ENCODE data around the gene MYO15B. TPM values are rescaled to one million over a fixed set of nuclear protein-coding genes. Genes with fewer than 3 reads are reported as not detected.

MYO15B gene
- total RNA-seq, 1 donor from 2014 or later: 48.2 TPM

- TF ChIP-seq CTCF (conservative IDR thresholded peaks at IDR 0.05): no peak
- Mint-ChIP-seq H3K27me3 (no peaks in the 10 kb centered on the region), H3K36me3 (no peaks in the 10 kb centered on the region), H3K4me3 (no peak overlapping the region), H3K27ac (no peak overlapping the region), H3K9me3 (no peaks in the 10 kb centered on the region), H3K4me1 (ENCODE audit: unreplicated experiment) (peaks cover 13% of the 10 kb centered on the region)
- no peak for DNase-seq (ENCODE audit: extremely low spot score, unreplicated experiment)
Observed at GRCh38 chr17:75630071-75630917, 42.7 kb downstream of the MYO15B start.

GRCh38 chr17:75631353-75631752, 43.8 kb downstream of the MYO15B start:
- DNase-seq (ENCODE audit: extremely low spot score, unreplicated experiment): no peak
- peaks cover 13% of the 10 kb centered on the region for H3K4me1 Mint-ChIP-seq (ENCODE audit: unreplicated experiment)
- no peak overlapping the region for H3K27ac Mint-ChIP-seq
- TF ChIP-seq CTCF (conservative IDR thresholded peaks at IDR 0.05): no peak
- no peaks in the 10 kb centered on the region for H3K36me3 Mint-ChIP-seq
- H3K9me3 Mint-ChIP-seq: no peaks in the 10 kb centered on the region
- H3K4me3 Mint-ChIP-seq: no peak overlapping the region
- H3K27me3 Mint-ChIP-seq: no peaks in the 10 kb centered on the region

- no peaks in the 10 kb centered on the region for H3K9me3 Mint-ChIP-seq
- no peaks in the 10 kb centered on the region for H3K36me3 Mint-ChIP-seq
- no peak for TF ChIP-seq CTCF (conservative IDR thresholded peaks at IDR 0.05)
- no peaks in the 10 kb centered on the region for H3K27me3 Mint-ChIP-seq
- H3K4me1 Mint-ChIP-seq (ENCODE audit: unreplicated experiment): peaks cover 13% of the 10 kb centered on the region
- no peak for DNase-seq (ENCODE audit: extremely low spot score, unreplicated experiment)
- no peak overlapping the region for H3K27ac Mint-ChIP-seq
- no peak overlapping the region for H3K4me3 Mint-ChIP-seq
Observed at GRCh38 chr17:75632428-75632827, 44.8 kb downstream of the MYO15B start.

GRCh38 chr17:75632863-75633485, 45.4 kb downstream of the MYO15B start, which contains the start of gene SMIM5:
SMIM5 (plus strand) TSS chr17:75633434; CDS start chr17:75640202, 6,768 bp downstream.
- TF ChIP-seq CTCF (conservative IDR thresholded peaks at IDR 0.05): peak; percentile 99
- Mint-ChIP-seq H3K27me3 (no peaks in the 10 kb centered on the region), H3K4me3 (peak within 1 kb of the TSS; percentile 86), H3K27ac (peak within 1 kb of the TSS; percentile 88), H3K4me1 (ENCODE audit: unreplicated experiment) (peaks cover 13% of the 10 kb centered on the region), H3K36me3 (no peaks in the 10 kb centered on the region), H3K9me3 (no peaks in the 10 kb centered on the region)
- peak; percentile 89 for DNase-seq (ENCODE audit: extremely low spot score, unreplicated experiment)

- peak; percentile 67 for TF ChIP-seq CTCF (conservative IDR thresholded peaks at IDR 0.05)
- Mint-ChIP-seq H3K27ac (peak overlapping the region; percentile 88), H3K4me1 (ENCODE audit: unreplicated experiment) (peaks cover 13% of the 10 kb centered on the region), H3K4me3 (peak overlapping the region; percentile 86), H3K36me3 (no peaks in the 10 kb centered on the region), H3K27me3 (no peaks in the 10 kb centered on the region), H3K9me3 (no peaks in the 10 kb centered on the region)
- peak; percentile 89 for DNase-seq (ENCODE audit: extremely low spot score, unreplicated experiment)
Observed at GRCh38 chr17:75633486-75634375, 46.1 kb downstream of the MYO15B start.

All from type B pancreatic cell (in vitro differentiated cells).